Suppressor macrophage treated with lipopolysaccharide for 1 hour (primary cell): ENCODE measurements around the gene RPA1.
"Not testable (repeated sequence)": the region's sequence is repeated elsewhere in the genome, so short reads cannot be mapped to it uniquely, and the experiment has no call there.

Source experiments
- DNase-seq, 3 donors: peaks; one replicate each; pipeline ENCODE4 v3.0.0-alpha.2; 2020 to 2022

RPA1 gene

DNA sequence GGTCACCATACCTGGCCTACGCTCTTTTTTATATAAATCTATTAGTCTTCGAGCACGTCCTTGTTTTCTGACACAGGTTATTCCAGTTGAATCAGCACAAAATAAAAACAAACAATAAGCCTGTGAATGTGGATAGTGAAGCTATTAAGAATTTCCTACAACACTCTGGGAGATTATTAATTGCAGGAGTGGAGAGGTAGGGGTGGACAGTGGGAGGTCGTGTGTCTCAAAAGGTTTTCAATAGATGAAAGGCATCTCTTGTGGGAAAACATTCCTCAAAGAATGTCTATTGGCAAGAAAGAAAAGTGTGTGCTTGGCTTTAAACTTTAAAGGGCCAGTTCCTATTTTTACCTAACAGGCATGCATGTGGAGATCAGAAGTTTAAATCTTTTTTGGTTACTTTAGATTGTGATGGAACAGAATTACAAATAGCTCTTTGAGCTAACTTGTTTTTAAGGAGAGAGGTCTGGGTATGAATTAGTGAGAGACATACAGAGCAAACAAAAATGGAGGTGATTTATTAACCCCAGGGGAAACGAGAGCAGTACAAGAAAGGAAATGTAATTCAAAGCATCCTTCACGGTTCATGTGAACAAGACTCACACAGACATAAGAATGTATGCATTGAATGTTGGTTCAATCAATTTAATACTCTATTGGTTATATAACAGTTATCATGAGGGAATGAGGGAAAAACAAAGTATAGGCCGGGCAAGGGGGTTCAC, 9.1 kb upstream of the RPA1 start:
- no peak for DNase-seq

DNA sequence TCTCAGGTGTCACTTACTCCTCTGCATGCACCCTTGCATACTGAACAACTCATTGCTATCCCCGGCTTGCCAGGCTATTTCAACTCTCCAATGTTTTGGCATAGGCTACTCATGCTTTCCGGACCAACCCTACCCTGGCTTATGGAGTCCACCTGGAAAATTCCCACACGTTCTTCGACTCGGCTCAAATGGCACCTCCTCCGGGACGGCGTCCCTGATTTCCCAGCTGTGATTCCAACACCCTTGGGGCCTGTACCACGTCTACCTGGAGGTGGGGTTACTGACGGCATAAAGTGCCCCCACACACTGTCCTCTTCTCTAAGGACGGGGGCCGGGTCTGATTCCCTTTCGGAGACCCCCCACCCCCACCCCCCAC, 601 bp upstream of the RPA1 start:
- peak in 1 of 3 donors; percentile 8 for DNase-seq

DNA sequence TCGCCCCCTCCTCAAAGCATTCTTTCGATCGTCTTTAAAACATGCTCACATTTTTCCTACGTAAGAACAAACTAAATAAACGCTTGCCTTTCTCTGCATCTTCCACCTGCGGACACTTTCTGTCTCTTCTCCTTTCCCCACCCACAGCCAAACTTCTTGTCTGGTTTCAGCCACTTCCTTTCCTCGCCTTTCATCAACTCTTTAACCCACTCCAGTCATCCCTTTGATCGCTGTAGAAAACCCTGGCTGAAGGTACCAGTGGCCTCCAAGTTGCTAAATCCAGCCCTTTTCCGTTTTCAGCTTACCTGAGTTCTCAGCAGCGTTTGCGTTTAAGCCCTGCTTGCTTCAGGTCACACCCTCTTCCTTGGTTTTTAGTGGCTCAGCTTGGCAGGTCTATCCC, 483 bp downstream of the RPA1 start:
- no peak for DNase-seq

DNA sequence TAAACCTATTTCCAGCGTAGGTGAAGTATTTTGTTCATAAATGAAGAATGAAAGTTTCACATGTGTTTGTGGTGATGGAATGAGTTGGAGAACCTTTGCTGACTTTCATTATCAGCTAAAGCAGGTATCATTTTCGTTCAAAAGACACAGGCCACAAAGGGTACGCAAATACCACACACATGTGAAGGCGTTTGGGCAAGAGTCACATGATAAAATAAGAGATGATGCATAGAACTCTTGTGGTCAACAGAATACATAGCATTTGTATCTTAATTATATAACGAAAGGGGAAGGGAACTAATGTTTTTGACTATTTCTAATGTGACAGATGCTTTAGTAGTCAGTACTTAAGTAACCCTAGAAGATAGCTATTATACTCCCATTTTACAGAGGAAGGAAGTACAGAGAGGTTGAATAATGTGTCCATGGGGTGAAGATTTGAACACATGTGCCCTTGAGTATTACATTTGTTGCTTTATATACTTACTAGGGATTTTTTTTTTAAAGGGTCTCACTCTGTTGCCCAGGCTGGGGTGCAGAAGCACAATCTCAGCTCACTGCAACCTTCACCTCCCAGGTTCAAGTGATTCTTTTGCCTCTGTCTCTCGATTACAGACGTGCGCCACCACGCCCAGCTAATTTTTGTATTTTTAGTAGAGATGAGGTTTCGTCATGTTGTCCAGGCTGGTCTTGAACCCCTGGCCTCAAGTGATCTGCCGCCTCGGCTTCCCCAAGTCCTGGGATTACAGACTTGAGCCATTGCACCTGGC, 4.8 kb downstream of the RPA1 start:
- DNase-seq = peak; percentile 37 to 66 (median 66)

DNA sequence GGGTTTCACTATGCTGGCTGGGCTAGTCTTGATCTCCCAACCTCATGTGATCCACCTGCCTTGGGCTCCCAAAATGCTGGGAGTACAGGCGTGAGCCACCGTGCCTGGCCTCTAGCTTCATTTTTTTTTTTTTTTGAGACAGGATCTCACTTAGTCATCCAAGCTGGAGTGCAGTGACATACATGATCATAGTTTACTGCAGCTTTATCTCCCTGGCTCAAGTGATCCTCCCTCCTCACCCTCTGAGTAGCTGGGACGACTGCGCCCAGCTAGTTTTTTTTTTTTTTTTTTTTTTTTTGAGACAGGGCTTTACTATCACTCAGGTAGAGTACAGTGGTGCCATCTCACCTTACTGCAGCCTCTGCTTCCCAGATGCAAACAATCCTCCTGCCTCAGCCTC, 9.7 kb downstream of the RPA1 start:
- DNase-seq = no peak

DNA sequence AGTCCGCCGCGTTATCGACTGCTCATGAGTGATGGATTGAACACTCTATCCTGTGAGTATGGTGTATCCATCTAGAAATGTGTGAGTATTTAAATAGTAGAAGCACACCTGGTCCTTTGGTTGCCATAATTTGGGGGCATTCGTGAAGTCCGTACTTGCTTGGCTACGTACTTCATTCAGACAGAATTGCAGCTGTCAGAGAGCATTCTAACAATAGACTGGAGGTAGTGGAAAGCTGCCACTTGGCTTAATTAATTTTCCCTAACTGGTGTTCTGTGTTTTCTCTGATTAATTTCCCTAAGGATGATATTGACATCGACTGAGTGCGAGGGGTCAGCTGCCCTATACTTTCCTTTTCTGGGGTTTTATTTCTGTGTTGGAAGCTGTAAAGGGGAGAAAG, 14.1 kb downstream of the RPA1 start:
- no peak for DNase-seq

DNA sequence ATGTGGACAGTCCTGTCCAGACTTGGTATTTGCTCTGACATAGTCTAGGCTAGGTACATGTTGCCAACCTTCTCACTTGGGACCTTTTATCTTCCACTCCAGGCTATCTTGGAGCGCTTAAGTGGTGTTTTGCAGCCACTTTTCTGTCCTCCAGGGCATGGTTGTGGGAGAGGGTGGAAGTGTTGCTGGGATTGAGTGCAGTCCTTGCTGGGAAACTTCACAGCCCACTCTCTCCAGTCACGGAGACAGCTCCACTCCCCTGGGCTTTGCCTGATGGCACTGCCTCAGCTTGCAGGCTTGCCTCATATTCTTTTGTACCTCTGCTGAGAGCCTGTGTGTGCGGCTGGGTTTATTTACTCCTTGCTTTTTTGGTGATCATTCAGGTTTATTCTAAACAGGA, 17.4 kb downstream of the RPA1 start:
- no peak for DNase-seq

DNA sequence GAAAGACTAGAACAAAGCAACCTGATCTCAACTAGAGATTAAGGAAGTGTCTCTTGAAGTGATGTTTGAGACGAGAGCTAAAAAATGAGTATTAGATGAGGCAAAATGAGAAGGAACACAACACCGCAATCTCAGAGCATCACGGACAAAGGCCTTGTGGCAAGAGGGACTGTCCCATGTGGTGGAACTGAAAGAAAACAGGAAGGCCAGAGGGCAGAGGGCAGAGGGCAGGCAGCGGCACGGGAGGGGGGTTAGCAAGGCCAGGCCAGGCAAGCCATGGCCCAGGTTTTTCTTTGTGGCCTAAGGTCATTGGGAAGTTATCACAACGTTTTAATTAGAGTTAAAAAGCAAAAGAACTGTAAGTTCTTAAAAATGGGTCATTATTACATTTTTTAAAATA, 22.5 kb downstream of the RPA1 start:
- DNase-seq = no peak

DNA sequence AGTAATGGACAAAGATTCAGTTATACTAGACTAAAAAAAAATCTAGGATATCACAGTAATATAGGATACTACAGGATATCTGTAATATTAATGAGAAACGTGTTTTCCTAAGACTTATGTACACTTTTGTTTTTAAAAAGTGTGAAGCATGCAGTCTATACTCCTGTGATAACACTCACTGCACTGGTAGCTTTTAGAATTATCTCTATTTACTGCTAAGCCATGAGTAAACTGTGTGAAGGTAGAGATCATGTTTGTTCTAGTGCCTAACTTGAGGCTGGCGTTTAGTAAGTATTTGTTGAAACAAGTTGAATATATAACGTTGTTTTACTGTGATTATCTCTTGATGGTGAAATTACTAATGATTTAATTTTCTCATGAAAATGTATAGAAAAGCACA, 23.9 kb downstream of the RPA1 start:
- DNase-seq = no peak

DNA sequence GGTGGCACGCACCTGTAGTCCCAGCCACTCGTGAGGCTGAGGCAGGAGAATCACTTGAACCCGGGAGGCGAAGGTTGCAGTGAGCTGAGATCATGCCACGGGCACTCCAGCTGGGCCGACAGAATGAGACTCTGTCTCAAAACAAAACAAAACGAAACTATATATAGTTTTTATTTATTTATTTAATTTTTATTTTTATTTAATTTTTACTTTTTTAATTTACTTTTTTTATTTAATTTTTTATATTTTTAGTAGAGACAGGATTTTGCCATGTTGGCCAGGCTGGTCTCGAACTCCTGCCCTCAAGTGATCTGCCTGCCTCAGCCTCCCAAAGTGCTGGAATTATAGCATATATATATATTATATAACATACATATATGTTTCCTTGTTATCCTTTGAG, 26.7 kb downstream of the RPA1 start:
- not testable (repeated sequence) for DNase-seq

DNA sequence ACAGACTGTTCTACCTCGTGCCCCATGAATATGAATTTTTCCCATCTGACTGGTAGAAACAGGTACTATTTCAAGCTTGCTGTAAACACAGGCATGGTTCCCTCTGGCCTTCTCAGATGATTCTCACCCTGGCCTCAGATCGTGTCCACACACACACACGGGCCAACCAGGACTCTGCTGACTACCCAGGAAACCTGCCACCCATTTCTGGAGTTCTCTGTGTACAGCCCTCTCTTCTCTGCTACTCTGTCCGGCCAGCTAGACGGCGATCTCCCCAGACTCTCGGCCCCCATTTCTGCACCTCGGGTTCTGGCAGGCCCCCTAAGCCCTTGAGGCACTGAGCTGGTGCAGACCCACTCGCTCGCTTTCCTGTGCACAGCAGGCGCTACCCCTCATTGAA, 31.2 kb downstream of the RPA1 start:
- DNase-seq = no peak

DNA sequence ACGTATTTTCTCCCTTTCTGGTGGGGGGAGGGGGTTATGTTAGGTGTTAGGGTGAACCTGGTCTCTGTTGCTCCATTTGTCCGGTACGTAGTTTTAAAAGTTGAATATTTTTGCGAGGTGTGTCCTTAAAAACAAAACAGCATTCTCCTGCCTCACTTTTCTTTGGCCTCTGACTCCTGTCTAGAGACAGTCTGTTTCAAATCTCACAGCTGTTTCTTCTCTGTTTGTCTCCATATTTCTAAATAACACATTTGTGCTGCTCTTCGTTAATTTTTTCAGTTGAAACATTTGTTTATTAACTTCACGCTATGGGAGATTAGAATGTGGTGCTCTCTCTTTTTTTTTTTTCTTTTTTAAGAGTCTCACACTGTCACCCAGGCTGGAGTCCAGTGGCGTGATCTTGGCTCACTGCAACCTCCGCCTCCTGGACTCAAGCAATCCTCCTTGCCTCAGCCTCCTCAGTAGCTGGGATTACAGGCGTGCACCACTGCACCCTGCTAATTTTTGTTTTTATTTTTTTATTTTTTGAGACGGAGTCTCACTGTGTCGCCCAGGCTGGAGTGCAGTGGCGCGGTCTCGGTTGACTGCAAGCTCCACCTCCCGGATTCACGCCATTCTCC, 31.7 kb downstream of the RPA1 start:
- DNase-seq = no peak

DNA sequence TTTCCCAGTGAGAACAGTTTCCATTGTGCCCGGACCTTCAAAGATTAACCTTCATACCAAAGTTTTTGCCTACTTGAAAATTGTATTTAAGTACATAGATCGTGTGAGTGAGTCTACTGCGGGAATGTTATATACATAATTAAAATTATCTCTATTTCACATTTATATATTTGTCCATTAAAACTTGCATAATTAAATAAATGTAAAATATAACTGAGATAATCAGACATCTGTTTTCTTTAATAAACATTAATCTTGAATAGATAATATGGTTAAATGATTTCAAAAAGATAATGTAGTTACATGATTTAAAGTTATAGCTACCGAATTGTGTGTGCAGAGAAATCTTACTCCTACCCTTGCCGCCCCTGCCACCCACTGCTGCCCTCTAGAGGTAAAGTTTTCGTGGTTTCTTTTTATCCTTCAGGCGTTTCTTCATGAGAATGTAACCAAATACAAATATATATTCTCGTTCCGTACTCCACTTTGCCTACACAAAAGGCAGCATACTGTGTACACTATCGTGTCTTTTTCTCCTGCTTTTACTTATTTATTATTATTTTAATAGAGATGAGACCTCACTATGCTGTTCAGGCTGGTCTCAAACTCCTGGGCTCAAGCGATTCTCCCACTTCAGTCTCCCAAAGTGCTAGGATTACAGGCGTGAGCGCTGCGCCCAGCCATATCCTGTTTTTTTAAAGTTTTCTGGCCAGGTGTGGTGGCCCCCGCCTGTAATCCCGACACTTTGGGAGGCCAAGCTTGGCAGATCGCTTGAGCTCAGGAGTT, 35.6 kb downstream of the RPA1 start:
- peak; percentile 62 to 85 (median 82) for DNase-seq

DNA sequence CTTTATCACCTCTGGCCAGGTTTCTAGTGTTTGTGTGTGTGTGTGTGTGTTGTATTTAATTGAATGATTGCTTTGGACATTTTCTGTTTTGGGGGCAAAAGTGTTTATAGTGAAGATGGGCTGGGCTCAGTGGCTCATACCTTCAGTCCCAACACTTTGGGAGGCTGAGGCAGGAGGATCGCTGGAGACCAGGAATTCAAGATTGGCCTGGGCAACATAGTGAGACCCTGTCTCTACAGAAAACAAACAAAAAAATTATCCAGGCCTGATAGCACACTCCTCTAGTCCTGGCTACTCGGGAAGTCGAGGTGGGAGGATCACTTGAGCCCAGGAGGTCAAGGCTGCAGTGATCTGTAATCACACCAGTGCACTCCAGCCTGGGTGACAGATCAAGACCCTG, 37.5 kb downstream of the RPA1 start:
- no peak for DNase-seq

DNA sequence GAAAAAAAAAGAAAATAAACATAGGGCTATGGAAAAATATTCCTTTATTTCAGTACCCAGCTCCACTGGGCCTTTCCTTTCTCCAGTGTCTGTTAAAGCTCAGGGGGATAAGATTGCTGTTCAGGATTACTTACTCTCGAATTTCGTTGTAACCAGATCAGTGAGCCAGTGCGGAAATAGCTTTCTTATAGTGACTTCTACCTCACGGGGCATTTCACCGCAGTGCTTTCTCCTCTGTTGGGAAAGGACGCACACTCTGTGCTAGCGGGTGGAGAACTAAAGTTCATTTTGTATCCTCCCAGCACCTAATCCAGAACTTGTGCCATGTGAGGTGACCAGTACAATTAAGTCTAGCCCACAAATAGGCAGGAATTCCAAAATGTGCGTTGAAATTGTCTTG, 38.3 kb downstream of the RPA1 start:
- no peak for DNase-seq

DNA sequence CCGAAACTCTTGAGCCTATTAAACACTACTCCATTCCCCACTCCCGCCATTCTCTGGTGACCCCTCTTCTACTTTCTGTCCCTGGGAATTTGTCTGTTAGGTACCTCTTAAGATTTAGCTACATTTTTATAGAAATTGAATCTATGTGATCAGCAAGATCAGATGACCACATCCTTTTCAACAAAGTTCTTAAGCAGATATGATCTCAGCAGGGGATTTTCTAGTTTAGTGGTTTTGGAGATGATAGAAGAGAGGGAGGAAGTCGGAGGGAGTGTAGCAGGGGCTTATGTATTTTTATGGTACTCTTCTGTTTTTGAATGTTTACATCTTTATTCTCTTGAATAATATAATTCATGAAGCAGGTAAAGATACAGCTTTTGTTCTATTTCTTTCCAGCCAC, 40.8 kb downstream of the RPA1 start:
- peak in 1 of 3 donors; percentile 12 for DNase-seq

DNA sequence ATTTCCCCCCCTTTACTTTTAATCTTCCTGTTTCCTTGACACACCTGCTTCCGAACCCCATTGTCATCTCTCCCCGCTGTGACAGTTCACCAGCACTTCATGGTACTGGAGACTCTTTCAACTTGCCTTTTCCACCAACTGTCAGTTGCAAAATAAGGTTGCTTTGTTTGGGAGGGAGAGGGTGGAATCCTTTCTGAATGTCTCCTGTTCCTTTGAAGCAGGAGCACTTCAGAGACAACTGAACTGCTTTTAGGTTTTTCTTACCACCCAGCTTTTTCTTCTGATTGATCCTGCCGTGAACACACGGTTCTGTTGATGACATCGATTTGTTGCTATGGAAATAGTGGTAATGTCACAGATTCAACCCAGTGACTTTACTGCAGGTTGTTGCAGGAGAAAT, 42.0 kb downstream of the RPA1 start:
- no peak for DNase-seq

DNA sequence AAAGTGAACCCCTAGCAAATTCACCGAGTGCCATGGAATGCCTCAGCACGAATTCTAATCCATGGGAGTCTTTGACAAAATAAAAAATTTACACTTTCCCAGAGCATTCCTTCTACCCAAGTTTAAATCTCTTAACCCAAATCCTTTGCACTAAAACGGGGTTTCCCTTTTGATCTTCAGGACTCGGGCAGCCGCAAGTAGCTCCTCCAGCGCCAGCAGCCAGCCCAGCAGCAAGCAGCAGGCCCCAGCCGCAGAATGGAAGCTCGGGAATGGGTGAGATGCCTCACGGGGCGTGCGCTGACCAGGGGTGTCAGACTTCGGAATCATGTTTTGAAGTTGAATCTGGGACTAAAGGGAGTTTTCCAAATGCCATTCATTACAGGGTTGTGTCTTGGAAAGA, 42.4 kb downstream of the RPA1 start:
- no peak for DNase-seq

DNA sequence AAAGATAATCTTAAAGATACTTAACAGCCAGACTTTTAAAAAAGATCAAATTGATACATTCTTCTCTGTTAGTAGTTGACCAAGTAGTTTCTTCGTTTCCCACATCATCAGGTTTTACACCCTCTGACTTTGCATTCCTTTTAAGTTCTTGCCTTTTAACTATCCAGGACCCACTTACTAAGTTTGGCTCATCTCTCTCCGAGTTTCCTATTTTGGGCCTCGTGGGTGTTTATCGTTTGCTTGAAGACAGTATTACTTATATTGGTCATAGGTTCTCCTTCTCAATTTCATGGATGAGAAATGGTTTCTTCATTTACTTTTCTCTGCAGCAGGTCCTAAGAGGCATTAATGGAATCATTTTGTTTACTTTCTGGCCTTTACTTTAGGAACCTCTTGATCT, 43.2 kb downstream of the RPA1 start:
- no peak for DNase-seq

DNA sequence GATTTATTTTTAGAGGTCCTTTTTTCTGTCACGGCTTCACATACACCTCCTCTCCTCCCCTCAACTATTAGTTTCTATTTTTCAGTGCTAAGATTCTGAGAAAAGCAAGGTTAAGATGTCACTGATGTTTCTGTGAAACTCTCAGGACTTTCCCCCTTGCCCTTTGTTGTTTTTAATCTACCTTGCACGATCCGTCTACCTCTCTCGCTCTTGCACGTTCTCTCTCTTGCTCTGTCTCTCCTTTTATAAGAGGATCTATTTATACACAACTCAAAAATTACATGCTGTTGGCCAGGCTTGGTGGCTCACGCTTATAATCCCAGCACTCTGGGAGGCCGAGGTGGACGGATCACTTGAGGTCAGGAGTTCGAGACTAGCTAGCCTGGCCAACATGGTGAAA, 43.6 kb downstream of the RPA1 start:
- no peak for DNase-seq

DNA sequence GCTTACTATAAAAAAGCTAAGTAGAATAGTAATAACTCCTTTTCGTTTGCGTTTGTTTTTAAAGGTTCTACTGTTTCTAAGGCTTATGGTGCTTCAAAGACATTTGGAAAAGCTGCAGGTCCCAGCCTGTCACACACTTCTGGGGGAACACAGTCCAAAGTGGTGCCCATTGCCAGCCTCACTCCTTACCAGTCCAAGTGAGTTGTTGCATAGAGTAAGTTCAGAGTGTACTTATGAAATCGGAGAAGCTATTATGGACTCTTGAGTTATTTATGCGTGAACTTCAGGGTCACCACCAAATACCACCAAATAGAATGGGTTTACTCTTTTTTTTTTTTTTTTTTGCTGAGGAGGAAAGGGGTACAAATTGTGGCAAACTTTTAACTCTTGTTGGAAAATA, 45.8 kb downstream of the RPA1 start:
- DNase-seq = no peak

DNA sequence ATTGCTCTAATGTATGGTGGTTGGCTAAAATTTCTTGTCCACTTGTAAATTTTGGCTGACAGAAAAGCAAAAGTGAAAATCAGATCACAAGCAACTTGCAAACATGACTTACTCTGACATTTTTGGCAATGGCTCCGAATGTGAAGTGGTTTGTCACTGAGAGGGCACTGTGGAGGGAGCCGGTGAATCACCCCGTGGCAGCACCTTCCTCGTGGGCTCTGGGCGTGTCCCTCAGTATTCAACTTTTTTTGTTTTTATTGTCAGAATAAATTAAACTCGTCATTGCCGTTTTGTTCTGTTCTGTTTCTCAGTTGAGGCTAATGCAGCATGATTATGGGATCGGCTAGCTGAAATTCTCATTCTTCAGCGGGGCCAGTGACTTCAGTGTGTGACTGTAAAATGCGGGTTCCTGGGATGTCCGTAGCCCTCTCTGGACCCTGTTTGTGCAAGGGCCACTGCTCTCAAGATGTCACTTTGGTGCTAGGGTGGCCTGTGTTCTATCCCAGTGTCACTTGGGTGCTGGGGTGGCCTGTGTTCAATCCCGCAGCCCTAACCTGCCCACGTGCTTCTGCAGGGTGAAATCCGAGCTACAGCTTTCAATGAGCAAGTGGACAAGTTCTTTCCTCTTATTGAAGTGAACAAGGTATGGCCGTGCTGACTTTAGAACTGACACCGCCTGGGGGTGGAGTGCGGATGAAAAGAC, 48.8 kb downstream of the RPA1 start:
- DNase-seq = no peak
